GM12878 (cell line): ENCODE data around the gene WDFY4. TPM values are rescaled to one million over a fixed set of nuclear protein-coding genes. Genes with fewer than 3 reads are reported as not detected.

ENCODE experiments used
- BMI1 ChIP-seq: fragments of 450-650 bp; IDR thresholded peaks from 2 replicates; pipeline ENCODE4 v1.6.1; 2016; ENCODE audit warnings: mild to moderate bottlenecking, moderate library complexity, borderline replicate concordance
- IKZF2 ChIP-seq, 2 experiments: fragments of 450-650 bp; IDR thresholded peaks; 2 replicates each; pipeline ENCODE4 v1.6.1; 2017; ENCODE audit warnings: mild to moderate bottlenecking in 2 of 2, moderate library complexity in 2 of 2
- RBBP5 ChIP-seq: fragments of 200-600 bp; sonication (generic); conservative IDR thresholded peaks from 2 replicates; pipeline ENCODE4 v1.6.1; 2016
- RCOR1 ChIP-seq: conservative IDR thresholded peaks from 2 replicates; pipeline ENCODE4 v1.6.1; 2012; ENCODE audit warnings: low read depth, low read length, improper control_type of control experiment
- SMC3 ChIP-seq: IDR thresholded peaks from 2 replicates; pipeline ENCODE4 v1.6.1; 2011; ENCODE audit warnings: low read length, improper control_type of control experiment, borderline replicate concordance
- SP1 ChIP-seq: IDR thresholded peaks from one replicate; pipeline ENCODE4 v1.6.1; 2011; ENCODE audit warnings: low read depth, low read length
- STAT1 ChIP-seq: fragments of 450-650 bp; conservative IDR thresholded peaks from 2 replicates; pipeline ENCODE4 v1.6.1; 2014; ENCODE audit warnings: antibody characterized with exemption, mild to moderate bottlenecking
- ZNF207 ChIP-seq: fragments of 450-650 bp; IDR thresholded peaks from 2 replicates; pipeline ENCODE4 v1.6.1; 2014; ENCODE audit warnings: antibody characterized with exemption, mild to moderate bottlenecking, borderline replicate concordance
- ZNF274 ChIP-seq: IDR thresholded peaks from one replicate; pipeline ENCODE4 v1.8.0; 2011; ENCODE audit not compliant: insufficient read length, insufficient read depth
- polyA plus RNA-seq, 11 experiments: library from polyadenylated mRNA; depleted of rRNA in 4 of 11; unstranded in 6 of 11; stranded (reverse) in 5 of 11; fragments of >200 nt; fragmentation: Nextera tagmentation in 4 of 11; fragmentation: Illumina TruSeq in 1 of 11; extraction: Ambion mirVana in 4 of 11; extraction: Trizol in 1 of 11; gene quantifications; 1 replicate in 1 of 11; 2 replicates in 10 of 11; pipeline versions ENCODE4 v1.2.1 to v1.2.3, GENCODE V29; 2011 to 2016; ENCODE audit warnings: inconsistent platforms in 2 of 11, missing spikeins in 2 of 11, low read depth in 1 of 11
- total RNA-seq, 4 experiments: library from RNA; depleted of rRNA in 3 of 4; stranded (reverse); fragments of >200 nt in 3 of 4; fragmentation: Illumina TruSeq in 1 of 4; extraction: Trizol in 1 of 4; gene quantifications; 2 replicates each; pipeline versions ENCODE4 v1.2.1 to v1.2.3, GENCODE V29; 2013 to 2021
- TF ChIP-seq, protein P1 (sequence below), 3 experiments: IDR thresholded peaks in 2 of 3; conservative IDR thresholded peaks in 1 of 3; 2 replicates each; pipeline ENCODE4 v1.5.1; 2011; ENCODE audit warnings: low read depth in 3 of 3, low read length in 3 of 3, mild to moderate bottlenecking in 3 of 3, control low read depth in 2 of 3, moderate library complexity in 2 of 3, inconsistent platforms in 1 of 3, mixed read lengths in 1 of 3; ENCODE audit not compliant: control insufficient read depth in 2 of 3, insufficient read depth in 1 of 3; ENCODE audit errors: extremely low read depth in 1 of 3
- TF ChIP-seq, protein P2 (sequence below): fragments of 450-650 bp; IDR thresholded peaks from 2 replicates; pipeline ENCODE4 v1.6.1; 2016; ENCODE audit warnings: mild to moderate bottlenecking, moderate library complexity, borderline replicate concordance
- TF ChIP-seq, protein P3 (sequence below): fragments of 450-650 bp; formaldehyde crosslinking; IDR thresholded peaks from 2 replicates; pipeline ENCODE4 v1.4.0; 2022; ENCODE audit warnings: mild to moderate bottlenecking, moderate library complexity
- TF ChIP-seq, protein P4 (sequence below): fragments of 450-650 bp; formaldehyde crosslinking; IDR thresholded peaks from 2 replicates; pipeline ENCODE4 v1.5.0; 2022; ENCODE audit warnings: mild to moderate bottlenecking, missing genetic modification characterization

The WDFY4 gene
- total and polyA plus RNA-seq, 10 of the 15 experiments (the other 5 are each of a cell fraction or from before 2014, with no cell fraction given): 13.5 to 132 (median 47.3) TPM

DNA sequence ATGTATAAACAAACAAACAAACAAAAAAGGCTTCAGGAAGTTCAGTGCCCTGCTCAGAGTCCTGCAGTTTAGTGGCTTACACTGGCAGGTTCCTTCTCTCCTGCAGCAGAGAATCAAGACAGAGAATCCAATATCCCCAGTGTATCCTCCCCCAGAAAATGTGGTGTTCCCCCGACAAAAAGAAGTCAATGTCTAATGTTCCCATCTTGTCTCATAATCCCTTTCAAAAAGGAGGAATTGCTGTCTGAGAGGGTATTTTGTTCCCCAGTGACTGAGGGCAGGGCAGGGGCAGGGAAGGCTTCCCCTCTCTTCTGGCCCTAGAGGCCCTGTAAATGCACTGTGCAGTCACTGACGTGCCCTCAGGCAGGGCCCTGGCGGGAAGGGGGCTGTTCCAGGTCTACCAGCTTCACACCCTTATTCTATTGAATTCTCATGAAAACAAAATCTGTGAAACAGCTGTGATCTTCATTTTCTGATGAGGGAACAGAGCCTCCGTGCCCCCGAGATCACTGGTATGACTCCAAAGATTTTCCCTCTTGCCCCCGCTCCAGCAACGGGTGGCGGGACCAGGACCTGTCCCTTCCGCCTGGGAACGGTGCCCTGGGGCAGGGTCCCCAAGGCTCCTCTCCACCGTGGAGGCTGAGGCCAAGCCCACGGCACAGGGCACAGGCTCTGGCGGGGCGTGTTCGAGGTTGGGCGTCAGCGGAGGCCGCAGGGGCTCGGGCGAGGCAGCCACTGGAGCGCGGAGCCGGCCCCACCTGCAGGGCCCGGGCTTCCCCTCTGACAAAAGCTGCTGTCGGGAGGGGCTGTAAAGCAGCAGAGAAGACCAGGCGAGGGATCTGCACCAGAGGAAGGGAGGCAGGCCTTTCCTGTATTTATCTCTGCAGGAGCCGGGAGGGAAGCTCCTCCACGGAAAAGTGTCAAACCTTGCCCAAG, 13.4 kb upstream of the WDFY4 start (continued):
- TF ChIP-seq STAT1: 0 out of 2 replicates have a peak, but pooled peaks have one; percentile 35
- TF ChIP-seq ZNF207: peak; percentile 95
- no peak; the same call in 1 of the 2 replicates for TF ChIP-seq RBBP5
- TF ChIP-seq SMC3: no peak; the same call in none of the 2 replicates
- TF ChIP-seq IKZF2 (IDR thresholded peaks at IDR 0.05): peak; percentile 73 to 80
- TF ChIP-seq ZNF274: no peak
- TF ChIP-seq SP1: peak; percentile 96
- TF ChIP-seq RCOR1: peak; percentile 80; the same call in 1 of the 2 replicates
- TF ChIP-seq, protein P1, sequence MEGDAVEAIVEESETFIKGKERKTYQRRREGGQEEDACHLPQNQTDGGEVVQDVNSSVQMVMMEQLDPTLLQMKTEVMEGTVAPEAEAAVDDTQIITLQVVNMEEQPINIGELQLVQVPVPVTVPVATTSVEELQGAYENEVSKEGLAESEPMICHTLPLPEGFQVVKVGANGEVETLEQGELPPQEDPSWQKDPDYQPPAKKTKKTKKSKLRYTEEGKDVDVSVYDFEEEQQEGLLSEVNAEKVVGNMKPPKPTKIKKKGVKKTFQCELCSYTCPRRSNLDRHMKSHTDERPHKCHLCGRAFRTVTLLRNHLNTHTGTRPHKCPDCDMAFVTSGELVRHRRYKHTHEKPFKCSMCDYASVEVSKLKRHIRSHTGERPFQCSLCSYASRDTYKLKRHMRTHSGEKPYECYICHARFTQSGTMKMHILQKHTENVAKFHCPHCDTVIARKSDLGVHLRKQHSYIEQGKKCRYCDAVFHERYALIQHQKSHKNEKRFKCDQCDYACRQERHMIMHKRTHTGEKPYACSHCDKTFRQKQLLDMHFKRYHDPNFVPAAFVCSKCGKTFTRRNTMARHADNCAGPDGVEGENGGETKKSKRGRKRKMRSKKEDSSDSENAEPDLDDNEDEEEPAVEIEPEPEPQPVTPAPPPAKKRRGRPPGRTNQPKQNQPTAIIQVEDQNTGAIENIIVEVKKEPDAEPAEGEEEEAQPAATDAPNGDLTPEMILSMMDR (IDR thresholded peaks at IDR 0.05 in 2 of 3, conservative IDR thresholded peaks at IDR 0.05 in 1 of 3; ENCODE audit: control insufficient read depth in 2 of 3, extremely low read depth in 1 of 3, insufficient read depth in 1 of 3, low read depth in 3 of 3, low read length in 3 of 3): no peak
- TF ChIP-seq, protein P2, sequence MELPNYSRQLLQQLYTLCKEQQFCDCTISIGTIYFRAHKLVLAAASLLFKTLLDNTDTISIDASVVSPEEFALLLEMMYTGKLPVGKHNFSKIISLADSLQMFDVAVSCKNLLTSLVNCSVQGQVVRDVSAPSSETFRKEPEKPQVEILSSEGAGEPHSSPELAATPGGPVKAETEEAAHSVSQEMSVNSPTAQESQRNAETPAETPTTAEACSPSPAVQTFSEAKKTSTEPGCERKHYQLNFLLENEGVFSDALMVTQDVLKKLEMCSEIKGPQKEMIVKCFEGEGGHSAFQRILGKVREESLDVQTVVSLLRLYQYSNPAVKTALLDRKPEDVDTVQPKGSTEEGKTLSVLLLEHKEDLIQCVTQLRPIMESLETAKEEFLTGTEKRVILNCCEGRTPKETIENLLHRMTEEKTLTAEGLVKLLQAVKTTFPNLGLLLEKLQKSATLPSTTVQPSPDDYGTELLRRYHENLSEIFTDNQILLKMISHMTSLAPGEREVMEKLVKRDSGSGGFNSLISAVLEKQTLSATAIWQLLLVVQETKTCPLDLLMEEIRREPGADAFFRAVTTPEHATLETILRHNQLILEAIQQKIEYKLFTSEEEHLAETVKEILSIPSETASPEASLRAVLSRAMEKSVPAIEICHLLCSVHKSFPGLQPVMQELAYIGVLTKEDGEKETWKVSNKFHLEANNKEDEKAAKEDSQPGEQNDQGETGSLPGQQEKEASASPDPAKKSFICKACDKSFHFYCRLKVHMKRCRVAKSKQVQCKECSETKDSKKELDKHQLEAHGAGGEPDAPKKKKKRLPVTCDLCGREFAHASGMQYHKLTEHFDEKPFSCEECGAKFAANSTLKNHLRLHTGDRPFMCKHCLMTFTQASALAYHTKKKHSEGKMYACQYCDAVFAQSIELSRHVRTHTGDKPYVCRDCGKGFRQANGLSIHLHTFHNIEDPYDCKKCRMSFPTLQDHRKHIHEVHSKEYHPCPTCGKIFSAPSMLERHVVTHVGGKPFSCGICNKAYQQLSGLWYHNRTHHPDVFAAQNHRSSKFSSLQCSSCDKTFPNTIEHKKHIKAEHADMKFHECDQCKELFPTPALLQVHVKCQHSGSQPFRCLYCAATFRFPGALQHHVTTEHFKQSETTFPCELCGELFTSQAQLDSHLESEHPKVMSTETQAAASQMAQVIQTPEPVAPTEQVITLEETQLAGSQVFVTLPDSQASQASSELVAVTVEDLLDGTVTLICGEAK: no peak
- TF ChIP-seq, protein P3, sequence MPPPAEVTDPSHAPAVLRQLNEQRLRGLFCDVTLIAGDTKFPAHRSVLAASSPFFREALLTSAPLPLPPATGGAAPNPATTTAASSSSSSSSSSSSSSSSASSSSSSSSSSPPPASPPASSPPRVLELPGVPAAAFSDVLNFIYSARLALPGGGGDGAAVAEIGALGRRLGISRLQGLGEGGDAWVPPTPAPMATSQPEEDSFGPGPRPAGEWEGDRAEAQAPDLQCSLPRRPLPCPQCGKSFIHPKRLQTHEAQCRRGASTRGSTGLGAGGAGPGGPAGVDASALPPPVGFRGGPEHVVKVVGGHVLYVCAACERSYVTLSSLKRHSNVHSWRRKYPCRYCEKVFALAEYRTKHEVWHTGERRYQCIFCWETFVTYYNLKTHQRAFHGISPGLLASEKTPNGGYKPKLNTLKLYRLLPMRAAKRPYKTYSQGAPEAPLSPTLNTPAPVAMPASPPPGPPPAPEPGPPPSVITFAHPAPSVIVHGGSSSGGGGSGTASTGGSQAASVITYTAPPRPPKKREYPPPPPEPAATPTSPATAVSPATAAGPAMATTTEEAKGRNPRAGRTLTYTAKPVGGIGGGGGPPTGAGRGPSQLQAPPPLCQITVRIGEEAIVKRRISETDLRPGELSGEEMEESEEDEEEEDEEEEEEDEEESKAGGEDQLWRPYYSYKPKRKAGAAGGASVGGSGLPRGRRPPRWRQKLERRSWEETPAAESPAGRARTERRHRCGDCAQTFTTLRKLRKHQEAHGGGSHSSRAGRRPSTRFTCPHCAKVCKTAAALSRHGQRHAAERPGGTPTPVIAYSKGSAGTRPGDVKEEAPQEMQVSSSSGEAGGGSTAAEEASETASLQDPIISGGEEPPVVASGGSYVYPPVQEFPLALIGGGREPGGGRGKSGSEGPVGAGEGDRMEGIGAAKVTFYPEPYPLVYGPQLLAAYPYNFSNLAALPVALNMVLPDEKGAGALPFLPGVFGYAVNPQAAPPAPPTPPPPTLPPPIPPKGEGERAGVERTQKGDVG: no peak
- TF ChIP-seq, protein P4, sequence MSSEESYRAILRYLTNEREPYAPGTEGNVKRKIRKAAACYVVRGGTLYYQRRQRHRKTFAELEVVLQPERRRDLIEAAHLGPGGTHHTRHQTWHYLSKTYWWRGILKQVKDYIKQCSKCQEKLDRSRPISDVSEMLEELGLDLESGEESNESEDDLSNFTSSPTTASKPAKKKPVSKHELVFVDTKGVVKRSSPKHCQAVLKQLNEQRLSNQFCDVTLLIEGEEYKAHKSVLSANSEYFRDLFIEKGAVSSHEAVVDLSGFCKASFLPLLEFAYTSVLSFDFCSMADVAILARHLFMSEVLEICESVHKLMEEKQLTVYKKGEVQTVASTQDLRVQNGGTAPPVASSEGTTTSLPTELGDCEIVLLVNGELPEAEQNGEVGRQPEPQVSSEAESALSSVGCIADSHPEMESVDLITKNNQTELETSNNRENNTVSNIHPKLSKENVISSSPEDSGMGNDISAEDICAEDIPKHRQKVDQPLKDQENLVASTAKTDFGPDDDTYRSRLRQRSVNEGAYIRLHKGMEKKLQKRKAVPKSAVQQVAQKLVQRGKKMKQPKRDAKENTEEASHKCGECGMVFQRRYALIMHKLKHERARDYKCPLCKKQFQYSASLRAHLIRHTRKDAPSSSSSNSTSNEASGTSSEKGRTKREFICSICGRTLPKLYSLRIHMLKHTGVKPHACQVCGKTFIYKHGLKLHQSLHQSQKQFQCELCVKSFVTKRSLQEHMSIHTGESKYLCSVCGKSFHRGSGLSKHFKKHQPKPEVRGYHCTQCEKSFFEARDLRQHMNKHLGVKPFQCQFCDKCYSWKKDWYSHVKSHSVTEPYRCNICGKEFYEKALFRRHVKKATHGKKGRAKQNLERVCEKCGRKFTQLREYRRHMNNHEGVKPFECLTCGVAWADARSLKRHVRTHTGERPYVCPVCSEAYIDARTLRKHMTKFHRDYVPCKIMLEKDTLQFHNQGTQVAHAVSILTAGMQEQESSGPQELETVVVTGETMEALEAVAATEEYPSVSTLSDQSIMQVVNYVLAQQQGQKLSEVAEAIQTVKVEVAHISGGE (CRISPR knock-in tag): no peak
- no peak for TF ChIP-seq BMI1
